NCI-H1930 (cell line): Measurements from ENCODE around the gene FAIM2.

ENCODE experiments used
- DNase-seq, 2 experiments: peaks; one replicate each; lab custom pipeline; 2025; lab: John Stamatoyannopoulos, UW

FAIM2 gene

DNA sequence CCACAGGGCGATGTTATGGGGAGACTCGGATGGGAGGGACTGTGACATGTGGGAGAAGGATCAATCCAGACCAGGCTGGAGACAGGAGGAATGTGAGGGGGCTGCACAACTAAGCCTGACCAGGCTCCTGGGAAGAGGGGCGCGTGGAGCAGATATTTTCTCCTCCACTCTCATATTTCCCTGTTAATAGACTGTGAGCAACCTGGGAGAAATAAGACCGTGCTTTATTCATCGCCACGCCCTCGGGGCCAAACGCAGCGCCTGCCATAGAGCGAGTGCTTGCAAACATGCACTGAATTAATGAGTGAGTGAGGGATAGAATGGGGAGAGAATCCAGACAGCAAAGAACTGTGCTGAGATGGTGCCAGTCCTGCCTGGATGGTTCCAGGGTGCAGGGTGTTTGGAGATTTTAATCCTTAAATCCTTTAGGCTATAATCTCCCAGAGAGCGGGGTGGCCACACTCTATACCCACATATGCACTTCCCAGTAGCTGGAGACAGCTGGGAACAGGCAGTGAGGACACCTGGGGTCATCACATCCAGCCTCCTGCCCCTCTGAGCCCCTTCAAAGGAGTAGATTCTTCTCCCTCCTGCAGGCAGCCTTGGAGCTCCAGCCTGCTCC is 13.6 kb upstream of the FAIM2 start:
- DNase-seq: no peak

DNA sequence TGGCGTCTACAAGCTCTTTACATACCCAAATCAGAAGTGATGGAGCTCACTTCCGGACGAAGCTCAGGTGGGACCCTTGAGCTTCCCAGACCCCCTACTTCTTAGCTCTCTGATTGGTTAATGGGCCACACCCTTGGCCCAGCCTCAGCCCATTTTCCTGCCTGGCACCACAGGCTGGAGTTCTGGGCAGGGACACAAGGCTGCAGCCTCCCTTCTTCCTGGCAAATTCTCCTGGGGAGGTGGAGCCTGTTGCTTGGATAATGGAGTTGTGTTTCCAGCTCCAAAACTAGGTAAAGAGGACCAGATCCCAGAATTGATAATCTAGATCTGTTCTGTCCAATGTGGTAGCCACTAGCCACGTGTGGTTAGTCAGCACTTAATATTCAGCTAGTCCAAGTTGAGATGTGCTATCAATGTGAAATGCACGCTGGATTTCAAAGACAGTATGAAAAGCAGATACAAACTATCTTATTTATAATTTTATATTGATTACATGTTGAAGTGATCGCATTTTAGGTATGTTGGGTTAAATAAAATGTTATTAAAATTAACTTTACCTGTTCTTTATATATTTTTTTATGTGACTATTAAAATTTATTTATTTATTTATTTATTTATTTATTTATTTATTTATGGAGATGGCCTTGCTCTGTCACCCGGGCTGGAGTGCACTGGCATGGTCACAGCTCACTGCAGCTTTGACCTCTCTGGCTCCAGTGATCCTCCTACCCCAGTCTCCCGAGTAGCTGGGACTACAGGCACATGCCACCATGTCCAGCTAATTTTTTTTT is 12.6 kb upstream of the FAIM2 start:
- no peak for DNase-seq

DNA sequence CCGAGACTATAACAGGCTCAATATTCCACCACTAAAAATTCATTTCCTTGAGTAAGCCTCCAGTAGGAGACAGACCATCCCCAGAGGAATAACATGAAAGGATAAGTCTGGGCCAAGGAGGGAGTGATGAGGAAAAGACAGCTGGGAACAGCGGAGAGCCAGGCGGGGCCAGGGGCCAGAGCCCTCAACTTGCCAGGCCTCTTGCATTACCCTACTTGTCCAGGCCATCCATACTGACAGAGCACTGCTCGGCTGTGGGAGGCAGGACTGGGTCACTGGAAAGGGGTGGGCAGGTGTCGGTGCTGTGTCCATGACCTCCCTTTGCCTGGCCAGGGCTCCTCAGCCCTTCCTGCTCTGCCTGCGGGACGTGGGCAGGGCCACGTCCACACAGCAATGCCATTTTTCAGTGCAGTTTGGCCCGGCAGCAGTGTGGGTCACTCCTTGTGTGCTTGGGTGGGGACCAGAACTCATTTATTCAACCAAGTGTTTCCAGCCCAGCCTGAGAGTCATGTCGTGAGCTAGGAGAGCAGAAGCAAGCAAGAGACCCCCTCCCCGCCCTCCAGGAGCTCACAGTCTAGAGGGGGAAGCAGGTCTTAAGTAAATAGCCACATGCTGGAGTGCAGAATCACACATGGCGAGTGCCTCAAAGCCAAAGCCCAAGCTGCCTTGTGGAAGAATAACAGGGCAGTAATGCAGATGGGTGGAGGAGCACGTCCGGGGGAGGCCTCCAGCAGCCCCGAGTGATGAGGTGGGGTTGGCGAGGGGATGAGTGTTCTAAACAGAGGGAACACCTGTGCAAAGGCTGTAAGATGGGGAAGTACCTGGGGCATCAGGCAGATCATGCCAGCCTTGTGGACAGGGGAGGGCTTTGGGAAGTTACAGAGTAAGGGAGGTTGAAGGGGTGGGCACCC is 8.9 kb upstream of the FAIM2 start:
- DNase-seq: no peak

DNA sequence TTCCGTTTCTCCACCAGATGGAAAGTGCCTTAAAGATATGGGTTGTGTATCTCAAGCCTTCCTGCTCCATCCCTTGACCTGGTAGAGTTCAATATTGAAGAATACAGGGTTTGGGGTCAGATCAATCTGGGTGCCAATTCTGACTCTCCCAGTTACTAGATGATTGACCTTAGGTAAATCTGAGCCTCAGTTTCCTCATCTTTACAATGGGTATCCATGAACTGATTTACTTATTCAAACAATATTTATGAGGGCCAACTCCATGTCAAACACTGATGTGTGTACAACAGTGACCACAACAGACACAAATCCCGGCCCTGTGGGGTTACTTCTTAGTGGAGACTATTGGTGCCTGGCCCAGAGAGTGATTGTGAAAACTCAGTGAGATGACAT is 7.5 kb upstream of the FAIM2 start:
- DNase-seq: no peak

DNA sequence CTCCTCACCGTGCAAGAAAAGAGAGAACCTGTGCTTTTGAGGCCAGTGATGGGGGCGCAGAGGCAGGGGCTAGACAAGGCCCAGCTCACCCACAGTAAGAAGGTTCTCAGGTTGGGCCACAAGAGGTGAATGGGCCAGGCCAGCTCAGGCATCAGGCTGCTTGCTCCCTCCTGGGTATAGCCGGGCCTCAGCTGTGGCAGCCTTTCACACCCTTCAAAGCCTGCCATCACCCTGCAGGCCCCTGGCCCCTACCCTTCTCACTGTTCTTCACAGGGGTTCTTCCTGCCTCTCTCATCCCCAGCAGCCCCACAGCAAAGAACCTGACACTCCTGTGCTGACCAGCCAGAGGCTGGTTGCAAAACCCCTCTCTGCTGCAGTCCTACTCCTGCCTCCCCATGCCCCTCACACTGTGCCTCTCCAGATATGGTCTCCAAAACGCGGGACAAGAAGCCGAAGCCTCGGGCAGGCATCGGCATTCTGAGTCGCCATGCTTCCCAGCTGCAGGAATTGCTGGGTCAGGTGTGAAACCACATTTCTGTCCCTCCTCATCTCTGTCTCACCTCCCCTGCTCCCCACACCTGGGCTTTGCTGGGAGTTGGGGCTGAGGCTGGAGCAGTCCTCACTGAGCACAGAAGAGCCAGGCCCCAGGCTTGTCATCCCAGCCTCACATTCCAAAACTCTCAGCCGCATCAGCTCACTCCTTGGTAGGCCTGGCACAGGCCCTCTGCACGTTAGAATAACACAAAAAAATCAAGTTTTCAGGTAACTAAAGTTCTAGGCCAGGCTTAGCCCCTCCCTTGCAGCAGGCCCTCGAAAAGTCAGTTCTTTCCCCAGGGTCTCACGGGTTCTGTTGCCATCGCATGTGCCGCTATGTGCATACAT is 6.9 kb upstream of the FAIM2 start:
- no peak for DNase-seq

DNA sequence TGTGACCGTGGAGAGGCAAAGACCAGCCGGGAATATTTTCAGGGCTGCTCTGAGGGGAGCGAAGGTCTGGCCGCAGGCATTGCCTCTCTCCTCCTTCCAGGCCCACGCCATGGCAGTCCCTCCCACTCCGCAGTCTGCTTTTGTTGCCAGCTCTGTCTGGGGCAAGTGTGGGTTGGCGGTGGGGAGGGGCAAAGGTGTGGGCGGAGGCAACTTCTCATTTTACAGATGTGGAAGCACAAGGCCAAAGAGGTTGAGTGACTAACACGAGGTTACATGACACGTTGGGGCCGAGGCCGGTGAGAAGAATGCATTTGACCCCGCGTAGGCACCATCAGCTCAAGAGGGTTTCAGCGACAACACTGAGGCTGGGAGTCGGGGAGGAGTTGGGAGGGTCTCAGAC is 6.1 kb upstream of the FAIM2 start:
- no peak for DNase-seq

DNA sequence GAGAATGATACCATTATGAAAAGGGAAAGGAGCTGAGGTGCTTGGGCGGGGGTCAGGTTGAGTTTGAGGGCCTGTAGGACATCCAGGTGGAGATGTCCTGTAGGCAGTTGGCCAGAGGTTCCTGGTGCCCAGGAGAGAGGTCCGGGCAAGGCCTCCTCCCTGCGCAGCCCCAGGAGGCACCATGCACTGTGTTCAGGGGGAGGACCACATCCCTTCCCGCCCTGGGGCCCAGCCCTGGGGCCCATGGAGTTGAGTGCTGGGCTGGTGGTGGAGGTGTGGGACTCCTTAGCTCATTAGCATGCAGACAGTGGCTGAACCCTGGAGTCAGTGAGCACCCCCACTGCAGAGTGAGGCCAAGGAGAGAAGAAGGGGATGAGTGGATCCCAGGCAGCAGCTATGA is 5.7 kb upstream of the FAIM2 start:
- DNase-seq: no peak

DNA sequence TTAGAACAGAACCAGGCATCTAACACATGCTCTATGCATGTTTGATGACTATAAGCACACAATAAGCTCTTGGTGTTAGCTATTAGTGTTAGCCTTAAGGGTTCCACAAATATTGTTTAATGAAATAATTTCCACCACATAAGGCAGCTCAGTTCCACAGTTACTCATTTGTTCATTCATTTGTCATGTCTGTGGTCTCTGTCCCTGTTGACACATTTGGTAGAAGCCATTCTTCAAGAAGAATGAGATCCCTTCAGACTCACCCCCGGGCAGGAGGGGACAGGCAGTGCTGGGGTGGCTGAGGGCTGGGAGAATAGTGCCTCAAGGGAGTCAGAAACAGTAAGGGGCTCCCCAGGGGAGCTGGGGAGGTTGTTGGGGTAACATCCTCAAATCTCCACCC is 3.7 kb upstream of the FAIM2 start:
- no peak for DNase-seq

DNA sequence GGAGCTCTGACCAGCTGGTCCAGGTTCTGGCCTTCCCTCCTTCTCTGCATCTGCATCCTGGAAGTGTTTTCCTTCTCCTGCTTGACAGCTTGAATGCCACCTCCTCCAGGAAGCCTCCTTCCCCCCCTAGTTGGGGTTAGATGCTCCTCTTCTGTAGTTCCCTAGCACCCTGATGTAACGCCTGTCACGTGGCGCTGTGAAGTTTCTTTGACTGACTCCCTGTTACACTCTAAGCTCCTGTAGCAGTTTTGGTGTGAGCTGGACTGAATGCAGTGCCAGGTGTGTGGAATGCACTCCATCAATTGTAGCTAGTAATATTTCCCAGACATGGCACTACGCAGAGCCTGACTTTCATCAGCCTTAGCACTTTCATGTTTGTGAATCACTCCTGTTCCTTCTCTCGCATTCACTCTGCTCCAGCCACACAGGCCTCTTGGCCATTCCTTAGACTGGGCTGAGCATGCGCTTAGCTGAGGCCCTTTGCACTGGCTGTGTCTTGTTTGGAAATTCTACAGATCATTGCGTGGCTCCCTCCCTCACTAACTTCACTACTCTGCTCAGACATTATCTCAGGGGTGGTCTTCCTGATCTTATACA is 2.1 kb upstream of the FAIM2 start:
- DNase-seq: no peak

DNA sequence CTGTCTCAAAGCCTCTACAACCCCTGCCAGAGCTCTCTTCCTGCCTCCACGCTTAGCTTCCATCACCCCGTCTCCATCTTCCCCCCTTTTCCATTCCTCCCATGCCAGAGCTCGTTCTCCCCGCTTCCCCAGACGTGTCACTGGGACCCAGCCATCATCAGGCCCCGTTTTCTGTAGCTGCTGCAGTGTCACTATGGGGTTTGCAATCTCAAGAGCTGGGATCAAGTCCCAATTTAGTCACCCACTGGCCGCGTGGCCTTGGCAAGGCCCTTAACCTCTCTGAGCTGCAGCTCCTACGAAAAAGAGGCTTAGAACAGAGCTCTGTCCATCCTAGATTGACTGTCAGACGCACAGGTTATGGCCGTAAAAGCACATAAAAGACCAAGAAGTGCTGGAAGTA is 901 bp upstream of the FAIM2 start:
- DNase-seq: no peak

DNA sequence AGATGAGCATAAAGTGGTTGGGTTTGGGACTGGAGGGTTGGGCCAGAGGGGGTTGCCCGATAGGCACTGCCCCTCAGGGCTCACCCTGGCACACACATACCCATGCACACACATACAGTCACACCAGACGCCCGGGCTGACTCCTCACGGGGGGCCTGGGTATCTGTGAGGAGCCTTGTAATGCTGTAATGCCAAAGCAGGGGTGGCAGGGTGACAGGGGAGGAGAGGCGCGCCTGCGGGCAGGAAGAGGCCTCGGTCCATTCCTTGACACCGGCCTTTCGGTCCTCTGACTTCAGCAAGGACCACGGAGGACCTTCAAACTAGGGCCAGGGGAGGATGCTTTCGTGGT is 375 bp downstream of the FAIM2 start:
- no peak for DNase-seq

DNA sequence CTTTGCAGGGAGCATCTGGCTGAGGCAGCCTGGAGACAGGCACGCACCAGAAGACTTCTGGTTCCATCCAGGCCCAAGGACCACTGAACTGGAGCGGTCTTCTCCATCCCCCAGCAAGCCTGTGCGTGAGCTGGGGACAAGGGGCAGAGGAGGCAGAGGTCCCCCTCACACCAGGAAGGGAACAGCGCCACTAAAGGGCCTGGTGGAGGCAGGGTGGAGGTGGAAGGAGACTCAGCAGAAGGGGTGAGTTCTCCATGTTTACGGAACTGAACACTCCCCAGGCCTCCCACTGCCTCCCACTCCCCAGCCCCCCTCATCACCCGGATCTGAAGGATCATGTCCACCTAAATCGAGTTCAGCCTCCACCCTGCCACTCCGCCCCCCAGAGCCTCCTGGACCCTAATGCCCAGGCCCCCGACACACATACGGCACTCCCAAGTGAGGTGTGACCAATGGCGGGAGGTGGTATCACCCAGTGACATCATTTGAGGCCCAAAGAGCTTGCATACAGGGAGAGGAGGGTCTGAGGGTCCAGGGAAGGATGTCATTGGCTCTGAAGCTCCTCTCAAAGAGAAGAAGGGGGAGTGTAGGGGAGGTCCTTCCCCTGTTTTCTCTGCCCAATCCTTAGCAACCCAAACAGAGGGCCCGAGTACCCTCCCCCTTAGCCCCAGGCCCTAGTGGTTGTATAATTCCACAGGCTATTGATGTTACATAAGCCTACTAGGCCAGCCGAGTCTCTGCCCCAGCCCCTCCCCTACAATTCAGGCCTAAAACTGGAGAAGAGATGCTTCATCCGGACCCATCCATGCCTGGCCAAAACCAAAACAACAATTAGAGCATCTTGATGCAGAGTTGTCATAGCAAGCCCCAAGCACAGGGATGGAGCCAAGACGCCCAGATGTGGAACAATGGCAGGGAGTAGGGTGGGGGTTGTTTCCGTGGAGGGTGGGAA is 1.0 kb downstream of the FAIM2 start:
- no peak for DNase-seq

DNA sequence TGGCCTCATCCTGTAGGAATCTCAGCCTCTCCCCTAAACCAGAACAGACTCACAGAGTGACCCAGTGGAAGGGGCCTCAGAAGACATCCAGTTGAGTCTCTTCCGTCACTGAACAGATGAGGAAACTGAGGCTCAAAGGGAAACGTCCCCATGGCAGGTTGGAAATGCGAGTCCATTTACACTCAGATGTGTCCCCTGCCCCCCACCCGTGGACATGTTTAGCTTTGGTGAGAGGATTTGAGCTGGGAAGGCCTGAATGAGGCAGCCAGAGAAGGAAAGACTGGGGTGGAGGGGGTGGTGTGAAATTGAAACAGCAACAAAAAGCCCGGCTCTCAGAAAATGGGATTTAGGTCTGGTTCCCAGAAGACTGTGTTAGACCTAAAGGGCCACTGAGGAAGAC is 1.7 kb downstream of the FAIM2 start:
- DNase-seq: no peak

DNA sequence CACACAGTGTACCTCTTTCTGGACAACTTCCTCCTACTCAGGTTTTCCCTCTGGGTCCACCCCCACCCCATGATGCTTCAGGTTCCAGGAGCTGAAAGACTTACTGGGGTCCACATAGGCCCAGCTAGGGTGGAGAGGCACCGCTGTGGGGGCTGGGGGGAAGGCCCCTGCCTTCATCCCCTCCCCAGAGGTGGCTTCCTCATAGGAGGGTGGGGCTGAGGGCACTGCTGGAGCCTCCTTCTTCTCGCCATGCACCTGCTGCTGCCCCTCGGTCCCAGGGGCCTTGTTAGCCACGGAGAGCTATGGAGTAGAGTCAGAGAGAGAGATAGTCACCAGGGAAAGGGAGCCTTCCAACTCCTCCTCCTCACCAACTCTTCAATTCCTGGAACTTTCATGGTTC is 2.7 kb downstream of the FAIM2 start:
- no peak for DNase-seq

DNA sequence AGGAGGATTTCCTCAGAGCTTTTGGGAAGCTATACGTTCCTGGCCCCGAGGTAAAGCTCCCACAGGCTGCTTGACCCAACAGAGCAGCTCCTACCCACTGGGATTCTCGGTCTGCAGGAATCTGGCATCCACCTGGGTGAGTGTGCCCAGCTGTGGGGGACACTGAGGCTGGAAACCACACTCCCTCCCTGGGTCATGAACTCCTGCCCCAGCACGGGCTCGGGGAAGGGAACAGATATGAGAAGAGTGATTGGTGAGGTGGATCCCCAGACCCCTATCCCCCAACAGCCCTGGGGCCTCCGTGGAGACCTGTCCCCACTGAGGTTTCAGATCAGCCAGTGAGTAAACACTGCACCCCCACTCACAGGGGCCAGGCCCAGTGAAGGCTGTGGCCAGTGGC is 3.3 kb downstream of the FAIM2 start:
- no peak for DNase-seq

DNA sequence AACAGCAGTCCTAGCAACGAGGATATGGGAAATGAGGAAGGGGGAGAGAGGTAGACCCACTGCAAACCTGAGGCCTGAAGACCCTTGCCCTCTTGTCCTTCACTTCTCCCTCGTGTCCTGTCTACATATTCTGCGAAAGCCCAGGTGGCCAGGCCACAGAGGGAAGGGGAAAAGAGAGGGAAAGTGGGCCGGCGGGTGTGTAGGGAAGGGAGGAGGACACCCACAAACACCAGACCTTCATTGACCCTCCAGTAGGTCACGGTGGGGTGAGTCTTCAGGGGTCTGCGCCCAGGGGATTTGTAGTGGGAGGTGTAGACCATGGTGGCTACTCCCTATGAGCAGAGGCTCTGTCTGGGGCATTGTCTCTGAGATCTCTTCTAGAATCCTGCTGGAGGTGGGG is 3.8 kb downstream of the FAIM2 start:
- no peak for DNase-seq

DNA sequence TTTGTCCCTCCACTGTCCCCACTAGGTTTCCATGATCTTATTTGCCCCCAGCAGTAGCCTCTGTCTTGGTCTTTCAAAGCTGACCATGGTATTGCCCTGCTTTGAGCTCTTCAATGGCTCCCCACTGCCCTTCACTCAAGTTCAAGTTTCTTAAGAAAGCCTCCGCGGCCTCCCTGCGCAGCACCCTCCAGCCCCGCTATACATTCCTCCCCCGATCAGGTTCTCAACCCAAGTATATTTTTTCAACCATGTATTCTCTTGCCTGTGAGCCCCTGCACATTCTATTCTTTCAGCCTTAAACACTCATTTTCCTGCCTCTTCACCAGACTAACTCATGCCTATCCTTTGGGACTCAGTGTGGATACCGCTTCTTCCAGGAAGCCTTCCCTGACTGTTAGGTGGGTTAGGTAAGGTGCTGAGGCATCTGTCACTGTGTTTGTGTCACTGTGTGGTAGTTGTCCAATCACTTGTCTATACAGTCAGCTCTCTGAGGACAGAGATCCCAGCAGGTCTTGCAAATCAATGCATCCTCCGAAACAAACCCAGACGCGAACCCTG is 4.3 kb downstream of the FAIM2 start:
- no peak for DNase-seq

DNA sequence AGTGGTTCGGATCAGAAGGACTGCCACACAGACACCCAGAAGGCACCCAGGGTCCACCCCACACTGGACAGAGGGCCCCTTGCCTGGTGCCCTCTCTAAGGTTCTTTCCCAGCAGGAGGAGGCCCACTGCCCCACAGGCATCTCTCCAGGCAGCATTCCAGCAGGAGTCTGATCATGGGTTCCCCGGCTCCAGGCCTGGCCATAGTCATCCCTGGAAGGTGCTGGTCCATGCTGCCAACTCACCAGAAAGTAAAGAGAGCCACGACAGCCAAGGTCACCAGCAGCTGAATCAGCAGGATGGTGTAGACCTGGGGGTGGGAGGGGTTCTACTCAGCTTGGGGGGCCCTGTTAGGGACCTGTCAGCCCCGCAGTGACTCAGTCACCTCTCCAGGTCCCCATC is 6.4 kb downstream of the FAIM2 start:
- no peak for DNase-seq

DNA sequence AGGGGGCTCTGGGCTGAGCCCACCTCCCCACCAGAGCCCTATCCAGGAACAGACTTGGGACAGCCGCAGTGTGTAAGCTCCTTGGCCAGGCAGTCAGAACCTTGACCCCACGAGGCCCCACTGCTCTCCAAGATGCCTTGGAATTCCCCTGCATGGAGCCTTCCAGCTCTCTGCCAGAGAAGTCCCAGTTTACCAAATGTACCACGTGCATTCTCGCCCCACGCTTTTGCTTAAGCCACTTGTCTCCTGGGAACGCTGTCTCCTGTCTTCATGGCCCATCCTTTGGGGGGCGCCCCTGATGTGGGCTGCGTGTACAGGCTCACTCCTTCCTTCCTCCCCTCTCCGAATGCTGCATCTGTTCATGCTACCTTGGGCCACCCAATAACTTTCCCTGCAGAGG is 7.9 kb downstream of the FAIM2 start:
- no peak for DNase-seq

DNA sequence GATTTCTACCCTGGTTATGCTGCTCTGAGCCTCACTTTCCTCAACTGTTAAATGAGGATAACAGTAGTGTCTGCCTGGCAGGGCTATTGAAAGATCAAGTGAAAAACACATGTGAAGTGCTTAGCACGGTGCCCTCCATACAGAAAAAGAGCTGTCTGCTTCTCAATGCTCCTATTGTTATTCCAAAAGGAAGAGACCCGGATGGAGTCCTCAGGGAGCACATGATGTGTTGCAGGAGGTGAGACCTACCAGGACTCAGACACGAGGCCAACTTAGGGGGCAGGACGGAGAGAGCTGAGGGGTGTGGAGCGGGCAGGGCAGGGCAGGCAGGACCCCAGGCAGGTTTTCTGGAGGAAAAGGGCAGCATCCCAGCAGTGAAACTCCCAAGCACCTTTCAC is 8.9 kb downstream of the FAIM2 start:
- no peak for DNase-seq
